T-helper 2 cell (primary cell): Measurements from ENCODE around the gene PSG3.
"Not testable (repeated sequence)": the region's sequence is repeated elsewhere in the genome, so short reads cannot be mapped to it uniquely, and the experiment has no call there.

Source experiments
- DNase-seq, 5 experiments: peaks; one replicate each; pipeline versions ENCODE4 v3.0.0 to v3.0.0-alpha.2; 2012 to 2022

Gene PSG3

GRCh38 chr19:42693760-42694350, 46.4 kb downstream of the PSG3 start:
- DNase-seq: no peak

DNA sequence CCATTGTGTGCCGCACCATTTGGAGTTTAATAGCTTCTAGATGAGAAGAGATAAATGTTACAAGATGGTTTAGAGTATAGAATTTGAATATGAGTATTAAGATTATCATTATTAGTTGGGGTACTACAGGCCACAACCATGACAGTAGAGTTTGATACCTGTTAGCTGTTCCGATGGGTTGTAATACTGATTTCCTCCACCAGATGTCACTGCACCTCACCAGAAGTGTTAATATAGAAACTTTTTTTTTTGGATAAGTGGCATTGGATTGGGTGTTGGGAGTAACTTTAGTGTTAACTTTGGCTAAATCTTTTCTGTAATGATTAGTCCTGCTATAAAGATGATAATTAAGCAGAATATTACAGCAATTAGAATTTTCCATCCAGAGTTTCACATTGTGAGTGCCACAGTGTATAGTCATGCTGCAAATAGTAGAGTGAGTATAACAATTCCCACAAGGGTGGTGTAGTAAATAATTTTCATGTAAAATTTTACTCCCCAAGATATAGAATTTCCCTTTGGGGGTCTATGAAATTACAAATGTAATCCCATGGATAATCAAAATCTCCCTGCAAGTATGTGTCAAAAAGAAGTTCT, 56.3 kb downstream of the PSG3 start:
- DNase-seq: peak in 1 of 5 experiments; percentile 7

GRCh38 chr19:42676326-42676725, 64.0 kb downstream of the PSG3 start:
- DNase-seq: not testable (repeated sequence)

DNA sequence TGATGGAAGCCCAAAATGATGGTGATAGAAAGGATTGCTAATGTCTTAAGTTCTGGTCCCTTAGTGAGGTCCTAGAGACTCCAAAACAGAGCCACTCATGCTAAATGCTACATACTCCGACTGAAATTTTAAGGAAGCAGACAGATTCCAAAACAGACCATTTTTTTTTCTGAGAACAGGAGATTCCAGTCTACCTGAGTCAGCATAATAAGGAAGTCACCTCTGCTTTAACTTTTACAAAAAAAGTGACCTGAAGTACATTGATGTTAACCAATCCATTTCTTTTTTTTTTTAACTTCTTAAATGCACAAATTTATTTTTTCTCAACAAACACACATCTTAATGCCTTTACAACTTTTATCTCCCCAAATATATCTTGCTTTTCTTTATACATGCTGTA, 65.7 kb downstream of the PSG3 start:
- DNase-seq: not testable (repeated sequence)
